Iris pigment epithelial cell (primary cell): ENCODE results near the gene PRDM5.

ENCODE experiments used
- DNase-seq: peaks from one replicate; pipeline ENCODE4 v3.0.0-alpha.2; 2011; ENCODE audit warnings: low read depth

PRDM5 gene

DNA sequence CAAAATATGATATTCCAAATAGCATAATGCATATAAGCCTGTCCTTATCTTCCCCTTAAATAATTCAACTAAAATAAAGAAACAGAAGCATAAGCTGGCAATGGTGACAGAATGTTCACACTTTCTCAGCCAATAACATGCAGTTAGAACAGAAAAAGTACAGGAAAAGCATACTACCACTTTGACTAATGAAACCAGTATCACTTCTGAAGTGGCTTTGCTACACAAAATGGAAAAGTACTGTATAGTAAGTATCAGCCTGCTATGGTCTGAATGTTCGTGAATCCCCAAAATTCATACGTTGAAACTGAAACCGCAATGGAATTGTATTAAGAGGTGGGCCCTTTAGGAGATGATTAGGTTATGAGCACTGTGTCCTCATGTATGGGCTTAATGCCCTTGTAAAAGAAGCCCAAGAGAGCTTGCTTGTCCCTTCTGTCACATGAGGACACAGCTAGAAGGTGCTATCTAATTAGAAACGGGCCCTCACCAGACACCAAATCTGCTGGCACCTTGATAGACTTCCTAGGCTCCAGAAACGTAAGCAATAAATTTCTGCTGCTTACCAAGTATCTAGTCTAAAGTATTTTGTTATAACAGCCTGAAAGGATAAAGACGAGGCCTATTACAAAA, 102.6 kb downstream of the PRDM5 start:
- DNase-seq = no peak

GRCh38 chr4:120816296-120816965, 106.1 kb downstream of the PRDM5 start:
- DNase-seq = no peak

- DNase-seq = no peak
These were observed 107.2 kb downstream of the PRDM5 start for GRCh38 chr4:120815361-120815760.

DNA sequence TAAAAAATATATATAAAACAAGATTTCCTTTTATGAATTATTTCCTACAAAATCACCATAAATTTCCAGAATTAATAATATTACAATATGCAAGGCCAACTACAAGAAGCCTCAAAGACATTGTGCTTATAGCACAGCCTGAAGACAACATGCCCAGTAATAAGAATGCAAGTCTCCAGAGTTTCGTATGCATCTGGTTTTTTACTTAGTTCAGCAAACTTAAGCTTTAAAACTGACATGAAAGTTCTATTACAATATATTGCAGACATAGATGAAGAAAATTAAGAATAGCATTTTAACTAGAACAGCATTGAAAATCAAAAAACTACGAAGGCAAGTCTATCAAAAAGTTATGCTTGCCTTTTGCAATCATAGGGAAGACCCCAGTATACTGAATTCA, 107.6 kb downstream of the PRDM5 start:
- DNase-seq = no peak

DNA sequence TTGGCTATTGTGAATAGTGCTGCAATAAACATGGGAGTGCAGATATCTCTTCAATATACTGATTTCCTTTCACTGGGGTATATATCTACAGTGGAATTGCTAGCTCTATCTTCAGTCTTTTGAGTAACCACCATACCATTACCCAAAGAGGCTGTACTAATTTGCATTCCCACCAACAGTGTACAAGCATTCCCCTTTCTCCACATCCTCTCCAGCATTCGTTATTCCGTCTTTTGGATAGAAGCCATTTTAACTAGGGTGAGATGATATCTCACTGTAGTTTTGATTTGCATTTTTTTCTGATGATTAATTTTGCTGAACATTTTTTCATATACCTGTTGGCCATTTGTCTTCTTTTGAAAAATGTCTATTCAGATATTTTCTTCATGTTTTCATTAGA, 110.3 kb downstream of the PRDM5 start:
- no peak for DNase-seq

GRCh38 chr4:120809518-120809917, 113.0 kb downstream of the PRDM5 start:
- no peak for DNase-seq

- no peak for DNase-seq
These were observed 113.9 kb downstream of the PRDM5 start for GRCh38 chr4:120808475-120809141.

GRCh38 chr4:120801137-120801758, 121.3 kb downstream of the PRDM5 start:
- DNase-seq = peak; percentile 56

GRCh38 chr4:120798570-120798969, 124.0 kb downstream of the PRDM5 start:
- DNase-seq = no peak

DNA sequence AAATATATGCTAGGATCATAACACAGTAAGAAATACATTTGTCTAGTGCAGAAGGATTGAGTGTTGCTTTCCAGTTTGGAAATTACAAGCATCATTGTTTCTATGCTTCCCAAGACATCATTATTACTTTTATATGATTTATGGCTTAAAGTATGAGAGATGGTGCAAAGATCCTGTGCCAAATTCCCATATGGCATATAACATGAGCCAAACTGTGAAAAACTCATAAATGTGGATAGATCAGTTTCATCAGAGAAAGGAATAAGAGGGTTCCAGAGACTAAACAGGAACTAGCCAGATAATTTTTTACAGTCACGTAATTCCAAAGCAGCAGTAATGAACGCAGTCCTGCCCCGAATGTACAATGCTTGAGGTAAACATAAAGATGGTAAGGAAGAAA, 126.3 kb downstream of the PRDM5 start:
- DNase-seq = no peak

DNA sequence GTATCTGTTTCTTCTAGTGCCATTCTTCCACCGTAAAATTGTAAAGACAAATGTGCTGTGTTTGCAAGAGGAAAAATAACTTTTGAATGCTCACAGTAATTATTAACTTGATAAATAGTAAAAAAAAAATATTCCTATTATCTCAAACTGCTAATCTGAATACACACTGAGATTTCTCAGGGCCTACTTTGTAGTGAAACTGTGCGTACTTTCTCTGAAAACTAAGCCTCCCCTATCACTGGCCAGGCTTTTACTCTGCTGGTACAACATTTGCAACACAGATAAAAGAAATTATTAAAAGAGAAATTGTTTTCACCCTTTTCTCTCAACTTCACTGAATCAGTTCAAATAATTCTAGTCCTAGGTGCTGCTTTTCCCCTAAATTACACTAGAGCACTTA, 137.3 kb downstream of the PRDM5 start:
- DNase-seq = no peak

- peak; percentile 15 for DNase-seq
These were observed 145.1 kb downstream of the PRDM5 start for GRCh38 chr4:120777459-120777858.

DNA sequence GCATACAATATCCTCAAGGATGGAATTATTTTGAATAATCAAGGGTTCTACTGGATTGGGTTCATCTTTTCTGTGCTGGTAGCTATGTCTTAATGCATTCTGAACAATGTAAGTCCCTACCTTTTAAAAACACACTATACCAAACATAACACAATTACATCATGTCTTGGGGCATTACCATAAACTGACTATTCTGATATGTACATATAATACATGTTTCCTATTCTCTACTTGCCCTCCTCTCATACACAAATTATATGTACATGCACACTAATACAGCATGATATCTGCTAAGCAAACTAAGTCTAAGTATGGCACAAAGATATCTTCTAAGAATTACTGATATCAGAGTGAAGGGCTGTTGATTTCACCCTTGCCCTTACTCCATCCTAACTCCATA, 147.1 kb downstream of the PRDM5 start:
- no peak for DNase-seq

DNA sequence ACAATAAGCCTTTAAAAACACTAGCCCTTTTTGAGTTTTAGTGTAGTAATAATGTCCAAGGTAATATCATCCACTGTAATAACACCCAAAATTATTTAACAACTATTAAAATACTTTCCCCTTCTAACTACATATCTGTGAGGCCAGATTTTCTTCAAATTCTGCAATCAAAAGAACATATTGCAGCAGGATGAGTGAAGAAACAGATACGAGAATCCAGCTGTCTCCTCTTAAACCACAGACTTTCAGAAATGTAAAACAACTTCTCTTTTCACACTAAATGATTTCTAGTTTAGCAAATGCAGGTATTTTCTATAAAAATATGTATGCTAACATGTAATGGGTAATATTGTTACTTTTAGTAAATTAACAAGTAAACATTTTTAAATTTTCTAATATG, 148.9 kb downstream of the PRDM5 start:
- no peak for DNase-seq

- DNase-seq = no peak
These were observed 150.6 kb downstream of the PRDM5 start for GRCh38 chr4:120771907-120772306.

DNA sequence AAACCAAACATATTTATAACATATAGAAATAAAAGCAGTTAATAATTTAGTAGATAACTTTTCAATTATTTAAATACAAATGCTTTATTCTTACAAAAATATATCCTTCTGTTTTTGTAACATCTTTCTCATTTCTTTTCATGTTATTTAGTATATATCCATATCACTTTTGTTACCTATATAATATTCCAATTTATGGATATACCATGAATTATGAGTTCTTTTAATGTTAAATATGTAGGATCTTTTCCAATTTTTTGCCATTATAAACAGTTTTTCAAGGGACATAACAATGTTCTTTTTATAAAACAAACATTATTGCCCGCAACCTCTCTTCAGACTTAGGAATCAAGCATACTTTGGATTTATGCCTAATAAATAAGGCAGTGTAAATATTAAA, 151.6 kb downstream of the PRDM5 start:
- DNase-seq = no peak

DNA sequence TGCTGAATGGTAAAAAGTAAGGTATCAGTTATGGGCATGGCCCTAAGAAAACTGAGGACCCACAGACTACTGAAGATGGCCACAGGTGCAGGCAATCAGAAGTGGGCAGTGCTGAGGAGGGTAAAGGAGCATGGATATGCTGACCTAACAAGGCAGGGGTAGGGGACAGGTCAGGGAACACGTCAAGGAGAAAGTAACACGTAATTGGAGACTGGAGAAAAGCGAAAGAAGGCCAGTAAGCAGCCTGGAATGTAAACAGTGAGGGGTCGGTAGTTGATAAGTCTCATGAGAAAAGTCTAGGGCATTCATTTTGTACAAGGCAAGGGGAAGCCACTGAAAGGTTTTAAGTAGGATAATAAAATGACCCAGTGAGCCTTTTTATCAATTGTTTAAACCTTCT, 153.3 kb downstream of the PRDM5 start:
- DNase-seq = peak; percentile 96

DNA sequence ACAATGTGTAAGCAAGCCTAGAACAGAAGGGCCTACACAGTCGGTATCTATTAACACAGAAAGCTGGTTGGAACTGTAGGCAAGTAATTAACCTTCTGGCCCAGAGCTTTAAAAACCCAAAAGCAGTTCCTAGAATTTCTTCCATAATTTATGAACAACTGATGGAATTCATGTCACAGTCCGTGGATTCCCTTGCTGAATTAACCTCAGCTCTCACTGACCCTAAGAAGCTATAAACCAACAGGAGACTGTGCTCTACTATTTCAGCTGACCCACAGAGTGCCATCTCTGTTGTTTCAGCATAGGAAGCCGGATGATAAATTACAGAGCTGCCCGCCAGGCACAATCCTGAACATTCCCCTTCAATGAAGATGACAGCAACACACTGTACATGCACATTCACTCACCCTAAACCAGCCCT, 157.3 kb downstream of the PRDM5 start:
- DNase-seq = no peak

GRCh38 chr4:120763650-120764049, 158.9 kb downstream of the PRDM5 start:
- no peak for DNase-seq

DNA sequence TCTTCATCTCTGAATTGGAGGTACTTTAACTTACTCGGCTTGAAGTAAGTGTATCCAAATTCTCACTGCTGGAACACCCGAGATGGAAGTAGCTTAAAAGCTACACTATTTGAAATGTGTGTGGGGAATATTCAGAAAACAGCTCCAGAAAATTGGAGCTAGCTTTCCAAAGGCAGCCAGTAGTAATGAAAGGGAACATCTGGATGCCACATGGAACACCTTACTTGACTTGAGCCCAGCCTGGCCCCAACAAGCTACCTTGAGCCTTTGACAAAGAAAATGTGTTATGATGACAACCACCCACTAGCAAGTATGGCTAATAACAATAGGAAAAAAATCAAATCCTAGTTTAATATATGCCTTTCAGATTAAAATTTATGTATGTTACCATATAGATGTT, 161.5 kb downstream of the PRDM5 start:
- DNase-seq = no peak

- peak; percentile 49 for DNase-seq
These were observed 162.5 kb downstream of the PRDM5 start for GRCh38 chr4:120760047-120760446.

GRCh38 chr4:120755864-120756263, 166.7 kb downstream of the PRDM5 start:
- DNase-seq = no peak

DNA sequence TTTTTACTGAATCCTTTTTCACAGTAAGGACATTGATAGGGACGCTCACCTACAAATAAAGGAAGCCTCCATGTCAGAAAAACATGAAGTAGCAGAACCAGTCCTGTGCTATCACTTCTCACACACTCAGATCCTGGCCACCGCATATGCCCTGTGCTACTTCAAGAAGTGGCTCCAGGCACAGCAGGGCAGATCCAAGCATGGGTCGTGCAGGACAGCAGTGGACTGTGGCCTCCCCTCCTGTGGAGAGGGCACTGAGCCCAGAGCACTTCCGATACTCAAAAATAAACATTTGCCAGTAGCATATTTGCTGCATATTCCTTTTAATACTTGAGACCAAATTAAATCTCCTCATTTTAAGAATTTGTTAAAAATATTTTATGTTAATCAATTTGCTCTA, 167.9 kb downstream of the PRDM5 start:
- no peak for DNase-seq
